Sigmoid colon (tissue), 7 donors: Measurements from ENCODE around the gene TMPRSS9. TPM values are rescaled to one million over a fixed set of nuclear protein-coding genes. Genes with fewer than 3 reads are reported as not detected.

Experiments used
- DNase-seq: peaks from one replicate; pipeline ENCODE4 v3.0.0-alpha.2; 2019
- H3K27ac ChIP-seq, 4 donors: fragments of 200-600 bp; sonication (generic); one replicate each; pipeline ENCODE4 v1.5.1; 2016 to 2019; ENCODE audit warnings: mild to moderate bottlenecking in 1 of 4
- H3K27me3 ChIP-seq, 3 donors: fragments of 200-600 bp; sonication (generic); one replicate each; pipeline ENCODE4 v1.5.1; 2019; ENCODE audit warnings: mild to moderate bottlenecking in 1 of 3
- H3K36me3 ChIP-seq, 4 donors: fragments of 200-600 bp; sonication (generic); one replicate each; pipeline ENCODE4 v1.5.1; 2016 to 2019
- H3K4me1 ChIP-seq, 4 donors: fragments of 200-600 bp; sonication (generic); one replicate each; pipeline ENCODE4 v1.5.1; 2017 to 2019
- H3K4me3 ChIP-seq, 4 donors: fragments of 200-600 bp; sonication (generic); one replicate each; pipeline ENCODE4 v1.5.1; 2017 to 2019; ENCODE audit warnings: mild to moderate bottlenecking in 2 of 4, moderate library complexity in 1 of 4
- H3K9me3 ChIP-seq, 4 donors: fragments of 200-600 bp in 3 of 4; sonication (generic) in 3 of 4; one replicate each; pipeline versions ENCODE4 v1.5.1 to v1.6.1; 2013 to 2019
- EP300 ChIP-seq, 4 donors: sonication (generic); formaldehyde crosslinking; IDR thresholded peaks; one replicate each; pipeline ENCODE4 v1.6.1; 2017; ENCODE audit warnings: antibody characterized with exemption in 4 of 4
- POLR2A ChIP-seq, 2 donors: fragments of 450-650 bp; IDR thresholded peaks; one replicate each; pipeline ENCODE4 v1.6.1; 2016; ENCODE audit warnings: antibody characterized with exemption in 2 of 2, mild to moderate bottlenecking in 2 of 2, moderate library complexity in 2 of 2
- POLR2AphosphoS5 ChIP-seq, 4 donors: sonication (generic); formaldehyde crosslinking; IDR thresholded peaks; one replicate each; pipeline ENCODE4 v1.6.1; 2017; ENCODE audit warnings: antibody characterized with exemption in 4 of 4
- WGBS, 2 donors: extraction: QIAGEN DNeasy Blood & Tissue Kit; methylation state at CpG; one replicate each; pipeline ENCODE4 v1.1.7; 2013; 5-methylcytosine and 5-hydroxymethylcytosine counted together
- intact Hi-C: fragments of 100-400 bp; cut with DNase I; formaldehyde crosslinking; loops from one replicate; pipeline ENCODE4 v1.15.1; 2023
- polyA plus RNA-seq, 3 donors: library from polyadenylated mRNA; stranded (reverse); fragments of 200-250 nt; gene quantifications; one replicate each; pipeline ENCODE4 v1.2.3, GENCODE V29; 2013
- total RNA-seq, 4 donors: library from RNA; depleted of rRNA; stranded (reverse); fragments of >200 nt; gene quantifications; one replicate each; pipeline ENCODE4 v1.1.0, GENCODE V29; 2016
- TF ChIP-seq, protein P1 (sequence below), 4 experiments: fragments of 450-650 bp in 3 of 4; fragments of 200-600 bp in 1 of 4; IDR thresholded peaks; one replicate each; pipeline ENCODE4 v1.5.1; 2016 to 2019; ENCODE audit warnings: antibody characterized with exemption in 4 of 4, mild to moderate bottlenecking in 3 of 4, moderate library complexity in 2 of 4
- donor health status: healthy with polysubstance abuse.
- donor health status: Bipolar disorder and iron deficiency.
- donor health status: healthy.

The TMPRSS9 gene
- total and polyA plus RNA-seq, 7 donors = 0.16 to 0.68 (median 0.27) TPM; not detected in 3

- H3K27me3 ChIP-seq = no peaks in the 10 kb centered on the region
- H3K27ac ChIP-seq = no peak overlapping the region
- TF ChIP-seq POLR2AphosphoS5 (IDR thresholded peaks at IDR 0.05) = no peak
- TF ChIP-seq POLR2A (IDR thresholded peaks at IDR 0.05) = no peak
- TF ChIP-seq, protein P1, sequence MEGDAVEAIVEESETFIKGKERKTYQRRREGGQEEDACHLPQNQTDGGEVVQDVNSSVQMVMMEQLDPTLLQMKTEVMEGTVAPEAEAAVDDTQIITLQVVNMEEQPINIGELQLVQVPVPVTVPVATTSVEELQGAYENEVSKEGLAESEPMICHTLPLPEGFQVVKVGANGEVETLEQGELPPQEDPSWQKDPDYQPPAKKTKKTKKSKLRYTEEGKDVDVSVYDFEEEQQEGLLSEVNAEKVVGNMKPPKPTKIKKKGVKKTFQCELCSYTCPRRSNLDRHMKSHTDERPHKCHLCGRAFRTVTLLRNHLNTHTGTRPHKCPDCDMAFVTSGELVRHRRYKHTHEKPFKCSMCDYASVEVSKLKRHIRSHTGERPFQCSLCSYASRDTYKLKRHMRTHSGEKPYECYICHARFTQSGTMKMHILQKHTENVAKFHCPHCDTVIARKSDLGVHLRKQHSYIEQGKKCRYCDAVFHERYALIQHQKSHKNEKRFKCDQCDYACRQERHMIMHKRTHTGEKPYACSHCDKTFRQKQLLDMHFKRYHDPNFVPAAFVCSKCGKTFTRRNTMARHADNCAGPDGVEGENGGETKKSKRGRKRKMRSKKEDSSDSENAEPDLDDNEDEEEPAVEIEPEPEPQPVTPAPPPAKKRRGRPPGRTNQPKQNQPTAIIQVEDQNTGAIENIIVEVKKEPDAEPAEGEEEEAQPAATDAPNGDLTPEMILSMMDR (IDR thresholded peaks at IDR 0.05) = no peak
- H3K9me3 ChIP-seq = no peaks in the 10 kb centered on the region
- no peak for DNase-seq
- intact Hi-C loops = no loop called here
- peaks cover 0 to 30% (median 24%) of the 10 kb centered on the region in 4 donors for H3K4me1 ChIP-seq
- H3K36me3 ChIP-seq = peaks cover 0 to 24% (median 9%) of the 10 kb centered on the region in 4 donors
- no peak overlapping the region for H3K4me3 ChIP-seq
- WGBS, 2 donors = 64 to 95% methylated on average over 3 of the region's 3 CpGs
These were observed 24.2 kb upstream of the TMPRSS9 start for GRCh38 chr19:2335848-2336247.

DNA sequence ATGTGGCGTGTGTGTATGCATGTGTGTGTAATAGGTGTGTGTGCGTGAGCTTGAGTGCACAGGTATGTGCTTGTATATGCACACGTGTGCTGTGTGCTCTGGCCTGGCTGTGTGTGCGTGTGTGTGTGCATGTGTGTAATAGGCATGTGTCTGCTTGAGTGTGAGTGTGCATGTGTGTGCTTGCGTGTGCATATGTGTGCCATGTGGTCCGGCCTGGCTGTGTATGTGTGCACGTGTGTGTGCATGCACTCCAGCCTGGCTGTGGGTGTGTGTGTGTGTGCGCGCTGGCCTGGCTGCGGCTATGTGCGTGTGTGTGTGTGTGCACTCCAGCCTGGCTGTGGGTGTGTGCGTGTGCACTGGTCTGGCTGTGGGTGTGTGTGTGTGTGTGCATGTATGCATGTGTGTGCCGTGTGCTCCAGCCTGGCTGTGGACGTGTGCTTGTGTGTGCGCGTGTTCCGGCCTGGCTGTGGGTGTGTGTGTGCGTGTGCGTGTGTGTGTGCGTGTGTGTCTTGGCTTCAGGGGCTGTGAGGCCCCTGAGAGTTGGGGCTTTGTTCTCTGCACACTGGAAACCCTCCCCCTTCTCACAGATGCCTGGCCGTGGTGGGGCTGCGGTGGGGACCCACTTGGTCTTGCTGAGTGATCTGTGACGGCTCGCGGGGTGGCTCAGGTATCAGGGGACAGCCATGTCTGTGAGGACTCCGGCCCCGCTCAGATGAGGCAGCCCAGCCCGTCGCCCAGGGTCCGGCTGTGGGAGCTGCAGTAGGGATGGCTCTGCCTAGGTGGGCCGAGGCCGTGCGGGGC, 23.3 kb upstream of the TMPRSS9 start:
- Histone ChIP-seq H3K27ac (no peak overlapping the region), H3K9me3 (no peaks in the 10 kb centered on the region), H3K4me1 (peaks cover 0 to 21% (median 16%) of the 10 kb centered on the region in 4 donors), H3K4me3 (no peak overlapping the region), H3K36me3 (peaks cover 0 to 32% (median 13%) of the 10 kb centered on the region in 4 donors), H3K27me3 (no peaks in the 10 kb centered on the region)
- DNase-seq = no peak
- intact Hi-C loops = no loop called here
- WGBS, 2 donors = 93 to 97% methylated on average over 33 of the region's 33 CpGs
- TF ChIP-seq EP300 (IDR thresholded peaks at IDR 0.05) = no peak
- no peak for TF ChIP-seq POLR2AphosphoS5 (IDR thresholded peaks at IDR 0.05)

- intact Hi-C loops = no loop called here
- TF ChIP-seq POLR2AphosphoS5 (IDR thresholded peaks at IDR 0.05) = no peak
- TF ChIP-seq, protein P1 (IDR thresholded peaks at IDR 0.05) = no peak
- no peak for TF ChIP-seq POLR2A (IDR thresholded peaks at IDR 0.05)
- no peak for TF ChIP-seq EP300 (IDR thresholded peaks at IDR 0.05)
- H3K4me3 ChIP-seq = no peak overlapping the region
- H3K4me1 ChIP-seq = peaks cover 0 to 15% (median 10%) of the 10 kb centered on the region in 4 donors
- H3K27me3 ChIP-seq = no peaks in the 10 kb centered on the region
- H3K36me3 ChIP-seq = peaks cover 0 to 37% (median 13%) of the 10 kb centered on the region in 4 donors
- WGBS, 2 donors = 82 to 87% methylated on average over 19 of the region's 19 CpGs
- H3K27ac ChIP-seq = no peak overlapping the region
- DNase-seq = no peak
- H3K9me3 ChIP-seq = no peaks in the 10 kb centered on the region
These were observed 22.7 kb upstream of the TMPRSS9 start for GRCh38 chr19:2337329-2337707.

GRCh38 chr19:2338055-2338615, 21.9 kb upstream of the TMPRSS9 start:
- intact Hi-C loops = no loop called here

More at GRCh38 chr19:2338055-2338615, 21.9 kb upstream of the TMPRSS9 start:
- Histone ChIP-seq H3K4me1 (peaks cover 0 to 10% (median 4%) of the 10 kb centered on the region in 4 donors), H3K27ac (no peak overlapping the region), H3K4me3 (no peak overlapping the region), H3K27me3 (no peaks in the 10 kb centered on the region), H3K36me3 (peaks cover 0 to 44% (median 13%) of the 10 kb centered on the region in 4 donors), H3K9me3 (no peaks in the 10 kb centered on the region)
- TF ChIP-seq, protein P1 (IDR thresholded peaks at IDR 0.05) = no peak
- no peak for TF ChIP-seq POLR2A (IDR thresholded peaks at IDR 0.05)
- no peak for TF ChIP-seq POLR2AphosphoS5 (IDR thresholded peaks at IDR 0.05)
- no peak for TF ChIP-seq EP300 (IDR thresholded peaks at IDR 0.05)
- 95 to 96% methylated on average over 21 of the region's 21 CpGs for WGBS, 2 donors
- DNase-seq = no peak
